Measurements from ENCODE around the gene NTSR1. TPM values are rescaled to one million over a fixed set of nuclear protein-coding genes. Genes with fewer than 3 reads are reported as not detected.

The NTSR1 gene
- total and polyA plus RNA-seq, 2 of the 13 experiments (the other 11 are each of a cell fraction or from before 2014, with no cell fraction given), result 0.09 to 0.12 TPM

DNA sequence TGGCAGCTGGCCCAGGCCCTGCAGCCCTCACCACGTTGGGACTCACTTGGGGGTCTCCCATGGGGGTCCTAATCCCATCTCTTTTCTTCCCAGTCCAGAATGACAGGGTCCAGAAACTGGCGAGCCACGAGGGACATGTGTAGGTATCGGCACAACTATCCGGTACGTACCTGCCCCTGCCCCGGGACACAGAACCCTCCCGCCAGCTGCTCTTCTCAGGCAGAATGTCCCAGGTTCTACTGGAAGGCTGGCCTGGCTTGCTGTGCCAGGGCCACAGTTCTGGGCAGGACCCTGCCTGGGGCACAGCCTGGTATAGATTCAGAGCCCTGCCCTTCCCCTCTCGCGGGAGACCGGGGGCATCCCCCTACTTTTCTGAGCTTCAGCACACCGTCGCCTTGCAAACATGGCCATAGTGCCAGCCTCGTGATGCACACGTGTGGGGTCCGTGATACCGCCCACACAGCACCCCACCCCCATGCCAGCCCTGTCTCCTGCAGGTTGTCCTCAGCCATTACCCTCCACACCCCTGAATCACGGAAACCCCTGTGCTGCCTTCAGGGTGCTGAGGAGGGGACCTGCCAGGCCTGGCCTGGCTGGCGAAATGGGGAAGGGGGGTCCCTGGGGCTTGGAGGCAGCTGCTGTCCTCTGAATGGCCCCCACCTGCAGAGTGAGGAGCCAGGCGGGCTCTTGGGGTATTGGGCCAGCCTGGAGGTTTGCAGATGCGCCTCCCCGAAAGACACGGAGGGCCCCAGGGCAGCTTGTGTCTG is 99.0 kb downstream of the NTSR1 start (continued):
- TF ChIP-seq PCBP1 (IDR thresholded peaks at IDR 0.05; ENCODE audit: borderline replicate concordance, low read depth, low read length) (peak; percentile 68; the same call in 1 of the 2 replicates), TAF15 (IDR thresholded peaks at IDR 0.05; ENCODE audit: low read depth, low read length, poor library complexity, severe bottlenecking) (peak; percentile 15), ZBTB38 (CRISPR knock-in tag; IDR thresholded peaks at IDR 0.05) (peak; percentile 66; the same call in 1 of the 2 replicates), ZFP82 (CRISPR knock-in tag; IDR thresholded peaks at IDR 0.05; ENCODE audit: borderline replicate concordance) (0 out of 2 replicates have a peak, but pooled peaks have one; percentile 45), TCF7 (IDR thresholded peaks at IDR 0.05; ENCODE audit: low read depth) (no peak), RELA (CRISPR knock-in tag; IDR thresholded peaks at IDR 0.05) (no peak), POLR2A (IDR thresholded peaks at IDR 0.05; ENCODE audit: insufficient read depth in 1 of 2, low read depth in 2 of 2, low read length in 2 of 2) (peak in 1 of 2 experiments; percentile 8; a peak in 2 of 4 replicates), NRL (CRISPR knock-in tag; IDR thresholded peaks at IDR 0.05; ENCODE audit: borderline replicate concordance) (peak; percentile 74; the same call in 1 of the 2 replicates), NFAT5 (CRISPR knock-in tag; IDR thresholded peaks at IDR 0.05) (0 out of 2 replicates have a peak, but pooled peaks have one; percentile 27), HNRNPLL (IDR thresholded peaks at IDR 0.05; ENCODE audit: low read depth, low read length, poor library complexity, severe bottlenecking) (peak; percentile 42), SP1 (IDR thresholded peaks at IDR 0.05) (no peak), SP1 (CRISPR knock-in tag; IDR thresholded peaks at IDR 0.05) (peak; percentile 4; the same call in 1 of the 2 replicates), CCAR2 (optimal IDR thresholded peaks at IDR 0.05; ENCODE audit: low read depth, low read length) (no peak), MAZ (IDR thresholded peaks at IDR 0.05; ENCODE audit: borderline replicate concordance, low read depth, low read length) (no peak), MAZ (CRISPR knock-in tag; IDR thresholded peaks at IDR 0.05; ENCODE audit: low read depth) (no peak)
- TF ChIP-seq, protein P1, sequence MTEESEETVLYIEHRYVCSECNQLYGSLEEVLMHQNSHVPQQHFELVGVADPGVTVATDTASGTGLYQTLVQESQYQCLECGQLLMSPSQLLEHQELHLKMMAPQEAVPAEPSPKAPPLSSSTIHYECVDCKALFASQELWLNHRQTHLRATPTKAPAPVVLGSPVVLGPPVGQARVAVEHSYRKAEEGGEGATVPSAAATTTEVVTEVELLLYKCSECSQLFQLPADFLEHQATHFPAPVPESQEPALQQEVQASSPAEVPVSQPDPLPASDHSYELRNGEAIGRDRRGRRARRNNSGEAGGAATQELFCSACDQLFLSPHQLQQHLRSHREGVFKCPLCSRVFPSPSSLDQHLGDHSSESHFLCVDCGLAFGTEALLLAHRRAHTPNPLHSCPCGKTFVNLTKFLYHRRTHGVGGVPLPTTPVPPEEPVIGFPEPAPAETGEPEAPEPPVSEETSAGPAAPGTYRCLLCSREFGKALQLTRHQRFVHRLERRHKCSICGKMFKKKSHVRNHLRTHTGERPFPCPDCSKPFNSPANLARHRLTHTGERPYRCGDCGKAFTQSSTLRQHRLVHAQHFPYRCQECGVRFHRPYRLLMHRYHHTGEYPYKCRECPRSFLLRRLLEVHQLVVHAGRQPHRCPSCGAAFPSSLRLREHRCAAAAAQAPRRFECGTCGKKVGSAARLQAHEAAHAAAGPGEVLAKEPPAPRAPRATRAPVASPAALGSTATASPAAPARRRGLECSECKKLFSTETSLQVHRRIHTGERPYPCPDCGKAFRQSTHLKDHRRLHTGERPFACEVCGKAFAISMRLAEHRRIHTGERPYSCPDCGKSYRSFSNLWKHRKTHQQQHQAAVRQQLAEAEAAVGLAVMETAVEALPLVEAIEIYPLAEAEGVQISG (CRISPR knock-in tag; IDR thresholded peaks at IDR 0.05), result 0 out of 2 replicates have a peak, but pooled peaks have one; percentile 6
